Mononuclear cell (primary cell): ENCODE results near the gene OBSCN. TPM values are rescaled to one million over a fixed set of nuclear protein-coding genes. Genes with fewer than 3 reads are reported as not detected.

Experiments
- H3K27me3 ChIP-seq: 2 replicates; pipeline ENCODE4 v1.6.0; 2011; ENCODE audit warnings: low read length, control low read depth; ENCODE audit not compliant: insufficient read depth
- H3K4me1 ChIP-seq: 2 replicates; pipeline ENCODE4 v1.5.1; 2011; ENCODE audit warnings: mild to moderate bottlenecking, low read length, control low read depth; ENCODE audit not compliant: insufficient read depth
- H3K4me3 ChIP-seq: 2 replicates; pipeline ENCODE4 v1.5.1; 2011; ENCODE audit warnings: mild to moderate bottlenecking, low read length, moderate library complexity
- H3K9me3 ChIP-seq: 2 replicates; pipeline ENCODE4 v1.5.1; 2011; ENCODE audit warnings: low read depth, mild to moderate bottlenecking, control low read depth, low read length
- total RNA-seq: library from RNA; depleted of rRNA; stranded (reverse); fragments of >200 nt; gene quantifications from one replicate; pipeline ENCODE4 v1.2.3, GENCODE V29; 2012

OBSCN gene
- total RNA-seq, 1 donor, result 26.3 TPM

- Histone ChIP-seq H3K27me3 (no peaks in the 10 kb centered on the region), H3K4me1 (no peaks in the 10 kb centered on the region), H3K4me3 (no peak overlapping the region), H3K9me3 (no peaks in the 10 kb centered on the region)
These were observed 136.8 kb downstream of the OBSCN start for GRCh38 chr1:228344631-228345072.

DNA sequence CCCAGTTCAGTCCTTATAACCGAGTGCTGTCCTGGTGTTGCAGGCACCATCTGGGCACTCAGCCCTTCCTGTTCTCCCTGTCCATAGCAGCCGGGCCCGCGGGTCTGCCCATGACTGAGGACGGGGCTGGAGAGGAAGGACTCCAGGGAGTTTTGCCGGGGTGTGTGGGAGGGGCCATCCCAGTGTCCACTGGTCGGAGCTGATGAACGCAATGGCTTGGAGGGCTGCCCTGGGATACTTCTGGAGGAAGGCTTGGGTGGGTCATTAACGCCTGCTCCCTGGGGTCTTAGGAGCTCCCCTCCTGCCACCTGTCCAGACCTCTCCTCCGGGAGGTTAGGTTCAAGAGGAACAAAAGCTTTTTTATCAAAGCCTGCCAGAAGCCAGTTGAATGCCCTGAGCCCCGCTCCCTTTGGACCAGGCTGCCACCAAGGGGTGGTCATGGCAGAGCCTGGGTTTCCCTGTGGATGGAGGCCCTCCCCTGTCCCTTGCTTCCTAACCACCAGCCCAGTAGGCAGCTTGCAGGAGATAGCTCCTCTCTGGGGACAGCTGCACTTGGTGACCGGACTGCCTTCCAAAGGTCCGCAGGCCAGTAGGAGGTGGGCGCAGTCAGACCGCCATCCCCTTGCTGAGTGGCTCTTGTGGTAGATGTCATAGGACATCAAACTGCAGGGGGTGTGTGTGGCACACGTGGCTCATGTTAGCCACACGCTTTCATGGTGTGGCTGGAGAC, 137.5 kb downstream of the OBSCN start:
- Histone ChIP-seq H3K4me3 (no peak overlapping the region), H3K27me3 (no peaks in the 10 kb centered on the region), H3K4me1 (no peaks in the 10 kb centered on the region), H3K9me3 (no peaks in the 10 kb centered on the region)

GRCh38 chr1:228346731-228347130, 138.9 kb downstream of the OBSCN start:
- no peaks in the 10 kb centered on the region for H3K9me3 ChIP-seq
- H3K27me3 ChIP-seq, result no peaks in the 10 kb centered on the region
- H3K4me1 ChIP-seq, result no peaks in the 10 kb centered on the region
- H3K4me3 ChIP-seq, result no peak overlapping the region

DNA sequence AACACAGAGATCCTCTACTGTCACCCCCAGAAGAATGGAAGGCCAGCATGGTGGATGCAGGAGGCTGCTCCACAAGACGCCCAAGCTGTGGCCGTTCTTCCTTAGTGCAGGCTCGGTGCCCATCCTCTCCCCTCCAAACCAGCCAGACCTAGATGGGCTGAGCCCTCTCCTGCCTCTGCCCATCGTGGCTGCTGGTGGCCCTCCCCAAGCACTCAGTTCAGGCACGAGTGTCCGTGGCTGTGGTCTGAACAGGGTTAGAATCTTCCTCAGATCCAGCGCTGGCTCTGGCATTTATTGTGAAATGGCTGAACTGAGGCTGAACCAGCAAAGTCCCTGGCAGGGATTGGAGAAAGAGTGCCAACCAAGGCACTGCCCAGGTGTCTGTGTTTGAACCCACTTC, 139.3 kb downstream of the OBSCN start:
- H3K4me1 ChIP-seq, result no peaks in the 10 kb centered on the region
- no peaks in the 10 kb centered on the region for H3K27me3 ChIP-seq
- H3K4me3 ChIP-seq, result no peak overlapping the region
- no peaks in the 10 kb centered on the region for H3K9me3 ChIP-seq

DNA sequence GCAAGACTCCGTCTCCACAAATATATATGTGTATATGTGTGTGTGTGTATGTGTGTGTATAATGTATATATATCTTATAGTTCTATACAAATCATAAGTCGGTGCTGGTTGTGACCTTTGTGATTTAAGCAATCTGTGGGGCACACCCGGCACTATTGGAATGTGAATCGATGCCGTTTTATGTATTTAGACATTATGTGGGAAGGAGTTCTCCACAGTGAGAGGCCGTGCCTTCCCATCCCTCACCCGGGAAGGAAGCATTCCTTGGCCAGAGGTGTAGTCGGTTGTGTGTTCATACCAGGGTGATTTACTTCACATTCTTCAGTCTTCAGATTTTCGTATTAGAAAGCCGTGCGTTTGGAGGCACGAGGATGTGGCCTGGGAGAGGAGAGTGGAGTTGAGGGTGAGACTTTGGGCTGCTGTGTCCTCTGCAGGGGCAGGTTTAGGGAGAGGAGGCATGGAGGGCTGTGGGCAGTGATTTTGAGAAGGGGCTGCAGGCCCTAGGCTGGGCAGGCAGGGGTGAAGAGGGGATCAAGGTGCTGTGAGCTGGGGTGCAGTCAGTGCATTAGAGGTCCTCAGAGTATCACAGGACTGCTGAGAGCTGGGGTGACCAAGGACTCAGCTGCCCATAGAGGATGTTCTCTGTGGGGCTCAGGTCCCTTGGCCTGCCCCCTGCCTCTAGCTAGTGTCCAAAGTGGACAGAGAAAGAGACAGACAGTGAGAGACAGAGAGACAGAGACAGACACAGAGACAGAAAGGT, 141.0 kb downstream of the OBSCN start:
- Histone ChIP-seq H3K9me3 (no peaks in the 10 kb centered on the region), H3K4me3 (no peak overlapping the region), H3K27me3 (no peaks in the 10 kb centered on the region), H3K4me1 (no peaks in the 10 kb centered on the region)

GRCh38 chr1:228349701-228350171, 141.9 kb downstream of the OBSCN start:
- H3K4me1 ChIP-seq, result no peaks in the 10 kb centered on the region
- H3K4me3 ChIP-seq, result no peak overlapping the region
- H3K27me3 ChIP-seq, result no peaks in the 10 kb centered on the region
- no peaks in the 10 kb centered on the region for H3K9me3 ChIP-seq

GRCh38 chr1:228350179-228350742, 142.4 kb downstream of the OBSCN start:
- Histone ChIP-seq H3K9me3 (no peaks in the 10 kb centered on the region), H3K4me1 (no peaks in the 10 kb centered on the region), H3K27me3 (no peaks in the 10 kb centered on the region), H3K4me3 (no peak overlapping the region)

- Histone ChIP-seq H3K4me1 (no peaks in the 10 kb centered on the region), H3K9me3 (no peaks in the 10 kb centered on the region), H3K27me3 (no peaks in the 10 kb centered on the region), H3K4me3 (no peak overlapping the region)
These were observed 143.3 kb downstream of the OBSCN start for GRCh38 chr1:228350831-228351781.

DNA sequence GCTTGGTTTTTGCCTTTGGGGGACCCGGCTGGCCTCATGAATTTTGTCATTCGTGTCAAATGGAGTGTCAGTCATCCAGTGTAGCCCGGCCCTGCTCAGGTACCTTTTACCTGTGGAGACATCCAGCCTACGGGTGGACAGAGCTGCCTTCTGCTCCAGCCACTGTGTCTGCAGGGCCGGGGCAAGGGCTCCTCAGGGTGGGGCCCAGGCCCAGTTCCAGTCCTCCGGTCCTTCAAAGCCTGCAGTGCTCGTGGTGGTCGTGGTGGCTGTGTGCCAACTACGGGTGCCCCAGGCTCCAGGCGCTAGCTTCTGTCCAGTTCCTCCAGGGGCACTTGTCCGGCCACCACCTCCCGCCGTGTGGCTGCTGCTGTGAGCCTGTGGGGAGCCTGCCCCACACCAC, 144.0 kb downstream of the OBSCN start:
- H3K4me1 ChIP-seq, result no peaks in the 10 kb centered on the region
- no peaks in the 10 kb centered on the region for H3K9me3 ChIP-seq
- H3K27me3 ChIP-seq, result no peaks in the 10 kb centered on the region
- H3K4me3 ChIP-seq, result no peak overlapping the region

GRCh38 chr1:228352677-228353481, 145.0 kb downstream of the OBSCN start:
- Histone ChIP-seq H3K4me3 (no peak overlapping the region), H3K27me3 (no peaks in the 10 kb centered on the region), H3K9me3 (no peaks in the 10 kb centered on the region), H3K4me1 (no peaks in the 10 kb centered on the region)

- no peaks in the 10 kb centered on the region for H3K9me3 ChIP-seq
These were observed 145.9 kb downstream of the OBSCN start for GRCh38 chr1:228353601-228354371.

GRCh38 chr1:228354390-228355320, 146.8 kb downstream of the OBSCN start:
- Histone ChIP-seq H3K4me1 (no peaks in the 10 kb centered on the region), H3K27me3 (no peaks in the 10 kb centered on the region), H3K9me3 (no peaks in the 10 kb centered on the region), H3K4me3 (no peak overlapping the region)

More at GRCh38 chr1:228353601-228354371, 145.9 kb downstream of the OBSCN start:
- Histone ChIP-seq H3K27me3 (no peaks in the 10 kb centered on the region), H3K4me1 (no peaks in the 10 kb centered on the region), H3K4me3 (no peak overlapping the region)
